ENCODE measurements around the gene ASIC1.

The ASIC1 gene

GRCh38 chr12:50060120-50060468 is 2.7 kb downstream of the ASIC1 start:
- no peak for DNase-seq (ENCODE audit: low read depth)
- H3K4me3 ChIP-seq (replicated peaks; ENCODE audit: low read depth, low read length) = no peak overlapping the region
- no peak for TF ChIP-seq CTCF (IDR thresholded peaks at IDR 0.05; ENCODE audit: low read length, missing control alignments)

DNA sequence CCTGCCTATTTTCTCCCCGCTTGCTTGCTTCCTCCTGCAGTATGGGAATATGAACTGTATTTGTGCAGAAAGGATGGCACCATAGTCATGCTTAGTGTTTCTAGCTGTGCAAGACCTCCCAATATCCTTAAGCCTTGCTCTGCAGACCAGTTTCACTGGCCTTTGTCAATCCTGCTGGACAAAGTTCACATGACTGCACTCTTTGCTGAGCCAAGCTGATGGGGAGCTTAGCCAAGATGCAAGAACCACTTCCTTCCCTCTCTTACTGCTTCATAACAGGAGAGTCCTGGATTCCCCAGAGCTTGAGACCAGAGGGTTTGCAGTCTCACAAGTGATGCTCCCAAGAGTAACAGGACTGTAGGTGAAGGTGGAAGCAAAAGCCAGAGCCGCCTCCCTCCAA is 3.8 kb downstream of the ASIC1 start:
- TF ChIP-seq CTCF (IDR thresholded peaks at IDR 0.05; ENCODE audit: low read length, missing control alignments) = no peak
- no peak overlapping the region for H3K4me3 ChIP-seq (replicated peaks; ENCODE audit: low read depth, low read length)
- peak; percentile 47 for DNase-seq (ENCODE audit: low read depth)

DNA sequence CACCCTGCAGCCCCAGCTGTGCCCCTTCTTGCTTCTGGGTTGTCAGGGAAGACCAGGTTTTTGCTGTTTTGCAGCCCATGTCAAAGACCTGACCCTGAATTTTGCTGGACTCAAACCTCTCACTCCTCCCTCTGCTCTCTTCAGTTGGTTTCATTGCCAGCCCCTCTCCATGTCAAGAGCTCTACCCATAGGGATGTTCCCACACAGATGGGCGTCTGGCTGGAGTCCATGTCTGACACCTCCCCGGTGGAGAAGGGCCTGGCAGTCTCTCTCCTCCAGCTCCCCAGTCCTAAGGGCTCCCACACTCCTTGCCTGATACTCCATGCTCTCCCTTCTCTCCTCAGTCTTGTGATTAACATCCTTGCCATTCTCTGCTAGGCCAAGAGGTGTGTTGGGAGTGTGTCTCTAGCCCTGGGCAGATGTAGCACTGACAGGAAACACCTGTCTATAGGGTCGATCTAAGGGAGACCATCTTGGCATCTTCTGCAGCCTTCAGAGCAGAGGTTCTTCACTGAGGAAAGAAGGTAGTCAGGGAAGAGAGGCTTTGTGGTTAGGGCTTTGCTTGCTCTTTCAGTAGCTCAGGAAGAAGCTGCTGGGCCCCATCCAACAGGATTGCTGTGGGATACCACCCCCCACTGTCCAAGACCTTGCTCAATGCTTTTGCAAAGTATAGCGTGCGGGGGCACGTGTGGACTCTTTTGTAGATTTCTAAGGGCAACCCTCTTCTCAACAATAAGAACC is 4.7 kb downstream of the ASIC1 start:
- H3K4me3 ChIP-seq (replicated peaks; ENCODE audit: low read depth, low read length) = no peak overlapping the region
- no peak for TF ChIP-seq CTCF (IDR thresholded peaks at IDR 0.05; ENCODE audit: low read length, missing control alignments)
- no peak for DNase-seq (ENCODE audit: low read depth)

- no peak for DNase-seq (ENCODE audit: low read depth)
- no peak for TF ChIP-seq CTCF (IDR thresholded peaks at IDR 0.05; ENCODE audit: low read length, missing control alignments)
Observed at GRCh38 chr12:50062728-50063460, 5.5 kb downstream of the ASIC1 start.

GRCh38 chr12:50065726-50066310 is 8.4 kb downstream of the ASIC1 start:
- no peak for DNase-seq (ENCODE audit: low read depth)
- H3K4me3 ChIP-seq (replicated peaks; ENCODE audit: low read depth, low read length) = no peak overlapping the region
- no peak for TF ChIP-seq CTCF (IDR thresholded peaks at IDR 0.05; ENCODE audit: low read length, missing control alignments)

More at GRCh38 chr12:50062728-50063460, 5.5 kb downstream of the ASIC1 start:
- no peak overlapping the region for H3K4me3 ChIP-seq (replicated peaks; ENCODE audit: low read depth, low read length)

DNA sequence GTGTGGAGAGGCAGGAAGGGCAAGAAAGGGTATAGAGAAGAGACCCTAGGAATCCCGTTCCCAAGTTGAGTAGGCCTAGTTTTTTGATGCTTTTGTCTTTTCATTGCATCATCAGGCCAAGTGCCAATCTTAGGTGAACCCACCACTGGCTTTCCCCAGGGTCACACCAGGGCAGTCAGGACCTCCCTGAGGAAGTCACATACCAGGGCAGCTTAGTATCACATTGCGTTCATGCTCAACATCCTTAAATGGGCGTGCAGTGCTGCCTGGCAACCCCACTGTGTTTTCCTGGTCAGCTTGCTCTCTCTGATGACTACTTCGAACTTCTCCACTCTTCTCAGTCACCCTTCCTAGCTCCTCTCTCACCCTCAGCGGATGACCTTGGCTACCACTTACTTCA is 9.0 kb downstream of the ASIC1 start:
- peak; percentile 74 for DNase-seq (ENCODE audit: low read depth)
- no peak for TF ChIP-seq CTCF (IDR thresholded peaks at IDR 0.05; ENCODE audit: low read length, missing control alignments)
- H3K4me3 ChIP-seq (replicated peaks; ENCODE audit: low read depth, low read length) = no peak overlapping the region
